ENCODE results near the gene VPS13D.
"Not testable (repeated sequence)": the region's sequence is repeated elsewhere in the genome, so short reads cannot be mapped to it uniquely, and the experiment has no call there.

VPS13D gene

DNA sequence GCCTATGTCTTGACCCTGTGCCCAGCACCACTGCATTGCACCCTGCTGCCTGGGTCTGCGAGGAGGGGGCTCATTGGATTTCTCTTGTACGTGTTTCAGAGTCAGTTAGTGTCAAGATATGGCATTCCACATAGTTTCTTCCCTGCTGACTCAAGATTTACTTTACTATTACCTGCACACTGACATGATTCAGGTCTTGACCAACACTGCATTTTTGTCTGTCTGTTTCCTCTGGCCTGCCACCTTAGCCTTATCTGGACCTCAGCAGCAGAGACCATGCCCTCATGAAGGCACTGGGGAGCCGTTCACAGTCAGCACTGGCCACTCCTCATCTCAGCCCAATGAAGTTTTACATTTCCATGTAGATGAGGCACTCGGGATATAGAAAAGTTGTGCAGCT lies 232.8 kb downstream of the VPS13D start:
- Mint-ChIP-seq H3K27ac (no peak overlapping the region), H3K9me3 (no peaks in the 10 kb centered on the region), H3K27me3 (no peaks in the 10 kb centered on the region), H3K4me3 (no peak overlapping the region), H3K36me3 (peaks cover 29% of the 10 kb centered on the region), H3K4me1 (peaks cover 47% of the 10 kb centered on the region)

DNA sequence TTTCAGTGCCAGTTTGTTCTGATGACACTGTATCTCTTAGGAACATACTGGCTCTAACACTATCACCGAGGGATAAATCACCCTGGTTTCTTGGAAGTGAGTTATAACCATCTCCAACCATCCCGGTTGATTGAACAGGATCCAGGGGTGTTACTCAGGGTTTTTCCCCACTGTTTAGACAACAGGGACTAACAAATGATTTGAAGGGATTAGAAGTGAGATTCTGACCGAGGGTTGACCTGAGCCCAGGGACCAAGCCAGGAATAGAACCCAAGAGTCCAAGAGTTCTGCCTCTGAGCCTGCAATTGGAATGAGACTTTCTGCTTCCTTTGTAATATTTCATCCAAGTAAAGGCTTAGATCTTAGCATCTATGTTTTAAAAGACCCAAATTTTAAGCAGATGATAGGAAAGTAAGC lies 234.2 kb downstream of the VPS13D start:
- peaks cover 28% of the 10 kb centered on the region for H3K36me3 Mint-ChIP-seq

DNA sequence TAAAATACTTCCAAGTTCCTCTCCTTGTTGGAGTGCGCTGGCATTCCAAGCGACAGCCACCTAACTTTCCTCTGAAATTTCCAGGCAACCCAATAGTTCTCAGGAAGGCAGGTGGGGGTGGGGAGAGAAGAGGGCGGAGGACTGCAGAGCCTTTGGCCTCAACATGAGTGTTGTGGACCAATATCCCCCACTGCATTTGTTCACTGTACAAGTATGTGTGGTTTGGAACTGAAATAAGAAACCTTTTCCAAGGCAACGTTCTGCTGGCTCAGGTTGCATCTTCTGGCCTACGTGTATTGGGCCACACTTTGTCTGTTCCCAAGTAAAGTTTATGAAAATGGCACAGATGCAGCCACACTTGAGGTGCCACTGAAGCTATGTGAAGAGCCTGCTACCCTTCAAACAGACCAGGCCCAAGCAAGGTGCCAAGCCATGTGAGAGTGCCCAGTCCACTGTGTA lies 234.8 kb downstream of the VPS13D start:
- Mint-ChIP-seq H3K4me1 (peaks cover 45% of the 10 kb centered on the region), H3K4me3 (no peak overlapping the region), H3K27ac (no peak overlapping the region), H3K9me3 (no peaks in the 10 kb centered on the region), H3K27me3 (no peaks in the 10 kb centered on the region), H3K36me3 (peaks cover 27% of the 10 kb centered on the region)

More for the DNA sequence above, 234.2 kb downstream of the VPS13D start:
- no peaks in the 10 kb centered on the region for H3K27me3 Mint-ChIP-seq
- no peak overlapping the region for H3K27ac Mint-ChIP-seq
- H3K4me3 Mint-ChIP-seq = no peak overlapping the region
- H3K4me1 Mint-ChIP-seq = peaks cover 43% of the 10 kb centered on the region
- H3K9me3 Mint-ChIP-seq = no peaks in the 10 kb centered on the region

DNA sequence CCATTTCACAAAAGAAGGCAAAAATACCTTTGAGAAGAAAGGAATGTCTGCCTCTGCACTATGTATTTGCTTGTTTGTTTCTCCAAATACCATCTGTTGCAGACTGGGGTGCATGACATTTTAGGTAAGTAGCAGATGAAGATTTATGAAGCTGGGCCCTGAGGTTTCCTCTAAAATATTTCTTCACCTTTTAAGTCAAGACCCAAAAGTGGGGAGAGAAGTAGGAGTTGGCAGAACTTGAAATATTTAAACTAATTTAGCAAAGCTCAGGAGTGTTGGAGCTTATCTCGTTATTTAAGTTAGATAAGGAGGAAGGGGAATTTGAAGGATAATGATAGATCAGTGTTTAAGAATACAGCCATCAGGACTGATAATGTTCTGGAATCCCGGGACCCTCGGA lies 235.3 kb downstream of the VPS13D start:
- Mint-ChIP-seq H3K9me3 (no peaks in the 10 kb centered on the region), H3K36me3 (peaks cover 25% of the 10 kb centered on the region), H3K4me1 (peaks cover 47% of the 10 kb centered on the region), H3K4me3 (no peak overlapping the region), H3K27me3 (no peaks in the 10 kb centered on the region), H3K27ac (no peak overlapping the region)

DNA sequence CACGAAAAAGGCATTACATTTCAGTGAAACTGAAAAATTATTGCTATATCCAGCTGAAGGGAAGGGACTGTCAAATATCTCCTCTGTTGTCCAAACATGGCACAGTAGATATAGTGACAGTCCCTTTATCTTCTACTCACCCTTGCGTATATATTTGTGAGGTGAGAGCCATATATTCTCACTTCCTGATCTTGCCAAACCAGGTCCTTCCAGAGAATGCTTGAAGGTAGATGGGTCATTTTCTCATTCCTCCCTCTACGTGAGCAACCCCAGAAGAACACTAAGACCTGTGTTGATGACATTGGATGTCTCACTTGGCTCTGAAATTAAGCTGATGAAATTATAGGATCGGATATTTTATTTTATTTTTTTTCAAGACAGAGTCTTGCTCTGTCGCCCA lies 237.0 kb downstream of the VPS13D start:
- H3K27ac Mint-ChIP-seq = peak overlapping the region; percentile 55
- peaks cover 21% of the 10 kb centered on the region for H3K36me3 Mint-ChIP-seq
- peaks cover 60% of the 10 kb centered on the region for H3K4me1 Mint-ChIP-seq
- no peaks in the 10 kb centered on the region for H3K9me3 Mint-ChIP-seq
- peak overlapping the region; percentile 26 for H3K4me3 Mint-ChIP-seq
- H3K27me3 Mint-ChIP-seq = no peaks in the 10 kb centered on the region

DNA sequence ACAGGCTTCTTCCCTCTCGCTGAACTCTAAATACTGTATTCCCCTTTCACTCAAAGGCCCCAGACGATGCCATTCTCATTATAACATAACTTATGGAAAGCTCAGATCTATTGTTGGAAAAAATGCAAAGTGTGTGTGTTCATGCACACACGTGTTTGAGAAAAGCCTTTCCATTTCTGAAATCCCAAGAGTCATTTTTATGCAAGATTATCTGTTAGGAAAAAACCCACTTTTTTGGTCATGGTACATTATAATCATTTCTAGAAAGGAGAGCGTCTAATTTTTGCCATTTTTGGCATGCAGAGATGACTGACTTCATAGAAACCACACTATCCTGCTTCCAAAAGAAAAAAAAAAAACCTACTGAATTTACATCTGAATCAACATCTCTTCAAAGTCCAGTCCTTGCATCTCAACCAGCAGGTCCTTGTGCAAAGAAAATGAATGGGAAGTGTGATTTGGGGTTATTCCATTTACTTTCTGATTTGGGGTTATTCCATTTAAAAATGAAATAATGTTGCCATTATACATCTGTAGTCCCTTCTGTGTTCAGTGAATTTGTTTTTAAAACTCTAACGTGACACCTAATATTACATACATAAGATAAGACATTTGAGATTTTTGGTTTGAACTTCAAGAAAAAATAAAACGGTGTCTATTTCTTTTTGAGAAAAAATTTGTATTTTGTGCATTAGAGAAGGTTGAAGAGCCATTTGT lies 237.9 kb downstream of the VPS13D start:
- H3K4me1 Mint-ChIP-seq = peaks cover 62% of the 10 kb centered on the region
- peak overlapping the region; percentile 93 for H3K27ac Mint-ChIP-seq

DNA sequence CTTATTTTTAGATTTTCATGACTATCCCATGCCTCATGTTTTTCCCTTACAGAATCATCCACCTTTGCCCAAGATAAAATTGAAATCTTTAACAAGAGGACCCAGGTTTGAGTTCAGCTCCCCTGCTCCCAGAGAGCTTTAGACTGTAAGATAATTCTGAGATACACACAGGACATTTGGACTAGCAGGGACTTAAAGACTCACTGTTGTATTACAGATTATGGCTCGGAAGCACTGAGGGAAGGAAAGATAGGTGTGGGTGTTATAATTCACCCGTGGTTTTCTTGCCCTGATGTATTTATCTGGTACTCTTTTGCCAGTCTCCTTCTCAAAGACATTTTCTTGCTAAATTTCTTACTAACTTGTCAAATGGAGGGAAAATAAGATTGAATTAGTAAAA lies 238.5 kb downstream of the VPS13D start:
- Mint-ChIP-seq H3K9me3 (no peaks in the 10 kb centered on the region), H3K27me3 (no peaks in the 10 kb centered on the region), H3K36me3 (peaks cover 16% of the 10 kb centered on the region), H3K27ac (peak overlapping the region; percentile 93), H3K4me1 (peaks cover 62% of the 10 kb centered on the region), H3K4me3 (no peak overlapping the region)

More for the DNA sequence above, 237.9 kb downstream of the VPS13D start:
- Mint-ChIP-seq H3K9me3 (no peaks in the 10 kb centered on the region), H3K27me3 (no peaks in the 10 kb centered on the region), H3K36me3 (peaks cover 21% of the 10 kb centered on the region), H3K4me3 (no peak overlapping the region)

DNA sequence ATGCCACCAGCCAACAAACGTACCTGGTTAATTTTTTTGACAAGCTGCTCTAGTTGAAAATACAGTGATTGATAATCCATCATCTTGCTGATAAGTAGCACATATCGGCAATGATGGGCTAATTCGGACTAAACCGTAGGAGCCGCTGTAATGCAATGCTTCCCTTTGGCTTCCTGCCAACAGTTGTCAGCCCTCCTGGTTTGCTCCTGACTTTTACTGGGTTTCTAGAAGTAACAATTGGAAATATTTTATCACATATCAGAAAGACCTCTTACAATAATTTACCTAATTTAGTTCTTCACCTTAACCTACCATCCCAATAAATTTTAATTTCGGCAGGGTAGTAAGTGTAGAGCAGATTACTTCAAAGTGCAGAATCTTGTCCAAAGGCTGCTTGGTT lies 239.7 kb downstream of the VPS13D start:
- Mint-ChIP-seq H3K9me3 (no peaks in the 10 kb centered on the region), H3K4me3 (no peak overlapping the region), H3K27ac (no peak overlapping the region), H3K4me1 (peaks cover 74% of the 10 kb centered on the region), H3K27me3 (no peaks in the 10 kb centered on the region), H3K36me3 (peaks cover 17% of the 10 kb centered on the region)

DNA sequence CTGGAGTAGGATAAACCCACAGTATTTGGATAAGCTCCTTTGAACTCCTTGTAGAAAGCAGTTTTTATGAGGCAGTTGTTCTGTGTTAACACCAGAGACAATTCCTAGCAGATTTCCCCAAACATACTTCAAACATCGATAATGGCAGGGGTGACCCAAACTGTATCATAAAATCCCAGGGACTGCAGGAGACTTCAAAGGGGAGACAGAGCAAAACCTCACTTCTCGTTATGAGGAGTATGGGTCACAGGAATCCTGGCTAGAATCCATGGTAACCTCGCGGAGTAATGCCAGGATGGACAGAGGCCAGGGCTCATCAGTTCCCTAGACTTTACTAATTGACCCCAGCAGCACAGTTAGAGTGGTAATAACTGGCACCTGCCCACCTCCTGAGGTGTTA lies 240.2 kb downstream of the VPS13D start:
- Mint-ChIP-seq H3K9me3 (no peaks in the 10 kb centered on the region), H3K4me3 (no peak overlapping the region), H3K36me3 (peaks cover 15% of the 10 kb centered on the region), H3K27me3 (no peaks in the 10 kb centered on the region), H3K4me1 (peaks cover 78% of the 10 kb centered on the region), H3K27ac (peak overlapping the region; percentile 23)

DNA sequence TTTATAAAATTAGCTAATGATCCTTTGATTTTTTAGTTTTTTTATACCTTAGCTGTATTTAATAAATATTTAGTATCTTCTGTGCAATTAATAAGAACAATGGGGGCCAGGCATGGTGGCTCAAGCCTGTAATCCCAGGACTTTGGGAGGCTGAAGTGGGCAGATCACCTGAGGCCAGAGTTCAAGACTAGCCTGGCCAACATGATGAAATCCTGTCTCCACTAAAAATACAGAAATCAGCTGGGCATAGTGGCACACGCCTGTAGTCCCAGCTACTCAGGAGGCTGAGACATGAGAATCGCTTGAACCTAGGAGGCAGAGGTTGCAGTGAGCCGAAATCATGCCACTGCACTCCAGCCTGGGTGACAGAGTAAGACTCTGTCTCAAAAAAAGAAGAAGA lies 241.1 kb downstream of the VPS13D start:
- not testable (repeated sequence) for H3K4me3 Mint-ChIP-seq, H3K27me3 Mint-ChIP-seq, H3K9me3 Mint-ChIP-seq
- peaks cover 12% of the 10 kb centered on the region for H3K36me3 Mint-ChIP-seq
- peak overlapping the region; percentile 77 for H3K27ac Mint-ChIP-seq
- H3K4me1 Mint-ChIP-seq = peaks cover 88% of the 10 kb centered on the region

DNA sequence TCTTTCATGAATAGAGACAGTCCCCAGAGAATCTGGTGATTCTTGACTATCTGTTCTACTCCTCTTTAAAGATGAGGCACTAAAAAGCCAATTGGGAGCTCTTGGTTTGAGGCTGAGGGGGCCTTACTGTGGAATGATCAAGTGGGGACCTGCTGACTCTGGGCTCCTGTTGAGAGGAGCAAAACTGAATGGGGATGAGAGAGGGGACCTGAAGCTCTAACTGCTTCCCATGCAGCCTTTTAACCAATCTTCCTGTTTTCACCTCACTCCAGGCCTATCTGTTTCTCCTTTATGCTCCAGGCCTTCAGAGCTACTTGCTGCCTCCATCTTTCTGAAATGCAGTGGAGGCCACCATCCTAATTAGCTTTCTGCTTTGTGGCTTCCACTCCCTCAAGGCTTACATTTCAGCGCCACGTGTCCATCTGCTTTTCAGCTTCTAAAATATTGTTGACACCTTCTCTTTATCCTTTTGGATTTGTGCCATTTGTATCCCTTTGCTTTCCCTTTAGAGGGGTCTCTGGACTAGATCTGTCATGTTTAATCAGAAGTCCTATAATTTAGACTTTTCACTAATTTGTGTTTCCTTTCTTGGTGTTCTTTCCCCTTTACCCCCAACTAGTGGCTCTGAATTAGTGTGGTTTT lies 242.4 kb downstream of the VPS13D start:
- peak overlapping the region; percentile 98 for H3K27ac Mint-ChIP-seq
- H3K9me3 Mint-ChIP-seq = no peaks in the 10 kb centered on the region
- peaks cover 13% of the 10 kb centered on the region for H3K36me3 Mint-ChIP-seq
- peaks cover 93% of the 10 kb centered on the region for H3K4me1 Mint-ChIP-seq
- H3K27me3 Mint-ChIP-seq = no peaks in the 10 kb centered on the region
- peak overlapping the region; percentile 84 for H3K4me3 Mint-ChIP-seq

DNA sequence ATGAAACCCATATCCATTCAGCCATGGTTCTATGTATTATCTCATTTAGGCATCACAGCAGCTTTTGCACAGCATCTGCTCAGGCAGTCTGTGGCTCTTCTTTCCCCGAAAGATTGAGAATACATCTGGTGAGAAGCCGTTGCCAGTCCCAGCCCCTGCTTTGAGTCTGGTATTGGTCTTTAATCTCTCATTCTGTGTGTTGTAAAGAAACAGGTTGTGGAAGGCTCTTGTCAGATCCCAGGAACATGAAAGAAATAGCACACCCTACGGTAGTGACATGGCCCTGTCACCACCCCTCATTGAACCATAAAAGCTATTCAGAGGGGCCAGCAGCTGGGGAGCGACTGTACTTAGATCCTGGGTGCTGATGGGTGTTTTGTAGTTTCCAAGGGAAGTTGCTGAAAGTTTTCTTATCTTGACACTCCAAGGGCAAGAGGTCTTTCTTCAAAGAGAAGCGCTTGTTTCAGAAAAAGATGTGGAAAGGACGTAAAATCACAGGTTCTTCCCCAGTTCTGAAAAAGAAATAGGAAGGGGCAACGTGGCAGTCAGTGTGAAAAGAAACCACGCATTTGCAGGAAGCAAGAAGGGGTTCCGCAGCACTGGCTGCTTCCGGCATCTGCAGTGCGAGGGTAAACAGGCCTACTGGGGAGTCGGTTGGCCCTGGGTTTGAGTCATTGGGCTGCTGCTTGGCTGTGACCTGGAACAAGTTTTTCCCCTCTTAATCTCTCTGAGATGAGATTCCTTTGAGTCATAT lies 243.1 kb downstream of the VPS13D start:
- peak overlapping the region; percentile 84 for H3K4me3 Mint-ChIP-seq

DNA sequence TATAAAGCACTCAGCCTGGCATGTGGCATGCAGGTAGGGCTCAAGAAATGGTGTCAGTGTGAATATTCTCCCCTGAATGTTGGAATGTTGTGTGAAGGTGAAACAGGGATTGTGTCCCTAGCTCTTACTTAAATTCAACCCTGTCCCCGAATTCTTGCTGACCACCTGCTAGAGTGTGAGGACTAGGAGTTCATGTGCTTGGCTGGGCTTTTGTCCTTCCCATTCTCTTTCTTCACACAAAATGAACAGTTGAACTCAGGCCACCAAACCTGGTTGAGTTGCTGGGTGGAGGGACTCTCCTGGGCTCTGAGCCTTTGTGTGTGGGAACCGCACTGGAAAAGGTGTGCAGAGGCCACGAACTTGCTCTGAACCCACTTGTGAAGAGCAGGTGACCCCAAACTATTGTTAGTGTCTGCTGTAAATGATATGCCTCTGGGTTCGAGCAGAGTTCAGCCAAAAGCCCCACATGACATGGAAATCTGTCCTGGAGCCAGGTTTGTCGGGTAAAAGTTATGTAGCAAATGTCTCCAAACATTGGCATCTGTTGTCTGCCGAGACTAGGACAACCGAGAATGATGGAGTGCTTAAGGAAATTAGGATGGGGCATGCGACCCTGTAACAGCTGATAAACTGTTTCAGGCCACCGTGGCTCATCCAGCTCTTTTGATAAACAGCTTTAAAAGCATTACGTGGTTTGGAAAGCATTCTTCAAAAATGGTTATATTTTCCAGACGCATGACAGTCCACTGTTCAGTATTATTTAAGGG lies 243.9 kb downstream of the VPS13D start:
- H3K27me3 Mint-ChIP-seq = no peaks in the 10 kb centered on the region
- peak overlapping the region; percentile 84 for H3K4me3 Mint-ChIP-seq
- H3K9me3 Mint-ChIP-seq = no peaks in the 10 kb centered on the region
- peaks cover 95% of the 10 kb centered on the region for H3K4me1 Mint-ChIP-seq
- peaks cover 10% of the 10 kb centered on the region for H3K36me3 Mint-ChIP-seq
- peak overlapping the region; percentile 98 for H3K27ac Mint-ChIP-seq

More for the DNA sequence above, 243.1 kb downstream of the VPS13D start:
- peaks cover 10% of the 10 kb centered on the region for H3K36me3 Mint-ChIP-seq
- H3K9me3 Mint-ChIP-seq = no peaks in the 10 kb centered on the region
- no peaks in the 10 kb centered on the region for H3K27me3 Mint-ChIP-seq
- H3K27ac Mint-ChIP-seq = peak overlapping the region; percentile 98
- peaks cover 93% of the 10 kb centered on the region for H3K4me1 Mint-ChIP-seq

DNA sequence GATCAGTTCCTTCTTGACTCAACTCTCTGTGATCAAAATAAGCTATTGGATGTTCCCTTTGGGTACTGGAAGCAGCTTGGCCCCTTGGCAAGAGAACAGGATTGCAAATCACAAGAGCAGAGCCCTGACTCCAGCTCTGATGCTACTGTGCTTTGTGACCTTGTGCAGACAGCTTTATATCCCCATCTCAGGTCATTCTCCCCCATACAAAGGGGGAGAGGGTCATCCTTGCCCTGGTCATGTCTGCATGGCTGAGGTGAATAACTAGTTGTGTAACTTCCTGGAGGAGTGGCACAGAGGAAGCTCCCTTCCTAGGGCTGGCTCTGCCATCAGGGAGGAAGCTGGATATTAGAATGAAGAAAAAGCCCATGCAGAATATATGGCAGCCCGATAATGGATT lies 245.3 kb downstream of the VPS13D start:
- Mint-ChIP-seq H3K27ac (peak overlapping the region; percentile 74), H3K27me3 (no peaks in the 10 kb centered on the region), H3K4me3 (no peak overlapping the region), H3K4me1 (peaks cover 98% of the 10 kb centered on the region), H3K36me3 (peaks cover 10% of the 10 kb centered on the region), H3K9me3 (no peaks in the 10 kb centered on the region)

DNA sequence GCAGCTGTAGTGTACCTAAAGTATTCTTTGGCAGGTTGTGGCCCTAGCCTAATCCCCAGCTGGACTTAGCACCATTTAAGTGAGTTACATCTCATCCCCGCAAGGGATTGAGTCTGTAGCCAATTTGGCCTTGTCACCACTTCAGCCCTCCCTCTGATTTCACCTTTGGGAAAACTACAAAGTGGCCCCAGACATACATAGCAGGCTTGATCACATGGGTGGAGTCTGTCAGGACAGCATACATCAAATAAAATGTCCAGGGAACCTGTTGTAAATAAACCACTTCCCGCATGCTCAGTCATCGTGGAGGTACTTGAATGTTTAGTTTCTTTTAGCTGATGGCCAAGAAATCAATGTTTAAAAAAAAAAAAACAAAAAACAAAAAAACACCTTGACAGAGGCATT lies 245.7 kb downstream of the VPS13D start:
- peaks cover 10% of the 10 kb centered on the region for H3K36me3 Mint-ChIP-seq
- no peaks in the 10 kb centered on the region for H3K9me3 Mint-ChIP-seq
- H3K4me1 Mint-ChIP-seq = peaks cover 98% of the 10 kb centered on the region
- no peak overlapping the region for H3K4me3 Mint-ChIP-seq
- no peaks in the 10 kb centered on the region for H3K27me3 Mint-ChIP-seq
- peak overlapping the region; percentile 74 for H3K27ac Mint-ChIP-seq
